ENCODE measurements around the gene CALML5. TPM values are rescaled to one million over a fixed set of nuclear protein-coding genes. Genes with fewer than 3 reads are reported as not detected.

CALML5 gene
- total RNA-seq, 1 donor from 2014 or later = not detected

GRCh38 chr10:5488272-5489161 is 10.9 kb downstream of the CALML5 start:
- no peak overlapping the region for H3K27ac Mint-ChIP-seq
- DNase-seq (ENCODE audit: low spot score) = no peak

GRCh38 chr10:5486853-5487235 is 12.5 kb downstream of the CALML5 start:
- Histone ChIP-seq H3K4me3 (no peak overlapping the region), H2AFZ (replicated peaks) (peak overlapping the region; percentile 65), H4K20me1 (ENCODE audit: low read depth) (no peaks in the 10 kb centered on the region), H3K4me2 (no peak overlapping the region), H3K79me2 (ENCODE audit: low read depth) (no peaks in the 10 kb centered on the region), H3K4me1 (peaks cover 11% of the 10 kb centered on the region), H3F3A (ENCODE audit: low read depth) (no peaks in the 10 kb centered on the region), H3K27ac (no peak overlapping the region), H3K36me3 (no peaks in the 10 kb centered on the region), H3K9ac (no peak overlapping the region), H3K27me3 (no peaks in the 10 kb centered on the region), H3K9me3 (ENCODE audit: low read depth) (no peaks in the 10 kb centered on the region)
- Mint-ChIP-seq H3K9me3 (peaks cover 3% of the 10 kb centered on the region), H3K4me3 (no peak overlapping the region), H3K27ac (peak overlapping the region; percentile 51), H3K36me3 (no peaks in the 10 kb centered on the region), H3K27me3 (ENCODE audit: insufficient read depth, low read depth) (peaks cover 8% of the 10 kb centered on the region), H3K4me1 (peaks cover 3% of the 10 kb centered on the region)
- no peak for DNase-seq (ENCODE audit: low spot score)
- no peak for TF ChIP-seq EZH2 (IDR thresholded peaks at IDR 0.05)
- TF ChIP-seq CTCF (IDR thresholded peaks at IDR 0.05) = no peak
- TF ChIP-seq EZH2phosphoT487 (IDR thresholded peaks at IDR 0.05) = no peak

More at GRCh38 chr10:5488272-5489161, 10.9 kb downstream of the CALML5 start:
- H3F3A ChIP-seq (ENCODE audit: low read depth) = no peaks in the 10 kb centered on the region
- Mint-ChIP-seq H3K4me1 (peaks cover 3% of the 10 kb centered on the region), H3K4me3 (no peak overlapping the region), H3K9me3 (peaks cover 3% of the 10 kb centered on the region), H3K27me3 (ENCODE audit: insufficient read depth, low read depth) (peaks cover 8% of the 10 kb centered on the region), H3K36me3 (no peaks in the 10 kb centered on the region)
- no peak overlapping the region for H3K4me2 ChIP-seq
- H3K9ac ChIP-seq = no peak overlapping the region
- TF ChIP-seq EZH2phosphoT487 (IDR thresholded peaks at IDR 0.05) (no peak), CTCF (IDR thresholded peaks at IDR 0.05) (no peak), EZH2 (IDR thresholded peaks at IDR 0.05) (no peak)
- H3K27me3 ChIP-seq = no peaks in the 10 kb centered on the region
- H3K27ac ChIP-seq = no peak overlapping the region
- H3K36me3 ChIP-seq = no peaks in the 10 kb centered on the region
- no peak overlapping the region for H3K4me3 ChIP-seq
- H2AFZ ChIP-seq (replicated peaks) = no peak overlapping the region
- no peaks in the 10 kb centered on the region for H4K20me1 ChIP-seq (ENCODE audit: low read depth)
- no peaks in the 10 kb centered on the region for H3K9me3 ChIP-seq (ENCODE audit: low read depth)
- peaks cover 13% of the 10 kb centered on the region for H3K4me1 ChIP-seq
- H3K79me2 ChIP-seq (ENCODE audit: low read depth) = no peaks in the 10 kb centered on the region

- Mint-ChIP-seq H3K27me3 (ENCODE audit: insufficient read depth, low read depth) (peaks cover 8% of the 10 kb centered on the region), H3K9me3 (peaks cover 3% of the 10 kb centered on the region), H3K27ac (peak overlapping the region; percentile 37), H3K36me3 (no peaks in the 10 kb centered on the region), H3K4me1 (peaks cover 6% of the 10 kb centered on the region), H3K4me3 (no peak overlapping the region)
- H3K9ac ChIP-seq = no peak overlapping the region
- H3K79me2 ChIP-seq (ENCODE audit: low read depth) = no peaks in the 10 kb centered on the region
- no peaks in the 10 kb centered on the region for H3K36me3 ChIP-seq
- H3K4me2 ChIP-seq = no peak overlapping the region
- TF ChIP-seq CTCF (IDR thresholded peaks at IDR 0.05) (no peak), EZH2 (IDR thresholded peaks at IDR 0.05) (no peak), EZH2phosphoT487 (IDR thresholded peaks at IDR 0.05) (no peak)
- H3K9me3 ChIP-seq (ENCODE audit: low read depth) = no peaks in the 10 kb centered on the region
- H3K4me1 ChIP-seq = peaks cover 11% of the 10 kb centered on the region
- H3K27ac ChIP-seq = no peak overlapping the region
- no peak for DNase-seq (ENCODE audit: low spot score)
- no peaks in the 10 kb centered on the region for H4K20me1 ChIP-seq (ENCODE audit: low read depth)
- H3K27me3 ChIP-seq = no peaks in the 10 kb centered on the region
- no peak overlapping the region for H3K4me3 ChIP-seq
- no peaks in the 10 kb centered on the region for H3F3A ChIP-seq (ENCODE audit: low read depth)
- H2AFZ ChIP-seq (replicated peaks) = peak overlapping the region; percentile 65
Measured at GRCh38 chr10:5485948-5486852, 13.2 kb downstream of the CALML5 start.

Measured in neural progenitor cell (in vitro differentiated cells).